ENCODE data around the gene SLX4IP.

DNA sequence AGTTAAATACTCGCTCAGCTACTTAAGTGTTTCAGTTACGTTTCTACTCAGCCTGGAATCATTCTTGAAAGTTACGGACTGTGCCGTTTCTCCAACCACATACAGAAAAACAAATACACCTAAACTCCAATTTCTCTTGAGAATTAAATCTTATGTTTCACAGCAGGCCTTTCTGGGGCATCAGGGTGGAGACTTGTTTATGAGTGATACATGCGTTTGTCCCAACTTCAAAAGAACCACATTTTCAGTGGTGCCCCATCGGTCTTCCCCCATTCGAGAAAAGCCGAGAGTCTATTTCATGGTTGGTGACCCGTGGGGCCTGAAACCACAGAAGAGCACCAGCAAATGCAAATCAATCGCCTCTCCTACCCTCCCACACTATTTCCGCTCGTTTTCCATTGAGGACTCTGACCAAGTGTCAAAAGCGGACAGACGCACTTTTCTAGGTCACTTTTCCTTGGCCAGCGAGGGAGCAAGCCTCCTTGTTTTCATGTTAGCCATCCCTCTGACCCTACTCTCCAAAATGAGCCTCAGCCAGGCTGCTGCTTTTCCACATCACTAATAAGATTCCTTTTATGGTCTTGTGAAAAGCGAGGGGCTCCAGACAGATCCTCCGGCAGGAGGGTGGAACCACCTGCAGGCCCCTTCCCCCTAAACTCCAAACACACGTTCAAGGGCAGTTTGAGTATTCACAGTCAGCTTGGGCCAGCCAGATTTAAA lies 235.6 kb downstream of the SLX4IP start:
- TF ChIP-seq EZH2 (IDR thresholded peaks at IDR 0.05) (no peak), POLR2AphosphoS5 (IDR thresholded peaks at IDR 0.05; ENCODE audit: borderline replicate concordance, low read depth, low read length) (no peak)

Measured in SK-N-MC (cell line).